22Rv1 (cell line): ENCODE data around the gene CHAD.
"Not testable (repeated sequence)": the region's sequence is repeated elsewhere in the genome, so short reads cannot be mapped to it uniquely, and the experiment has no call there.

ENCODE experiments used
- H3K27ac ChIP-seq: fragments of 450-650 bp; 2 replicates; pipeline ENCODE4 v1.5.1; 2017
- CTCF ChIP-seq: fragments of 450-650 bp; IDR thresholded peaks from 2 replicates; pipeline ENCODE4 v1.5.1; 2017; ENCODE audit warnings: mild to moderate bottlenecking
- ZFX ChIP-seq: fragments of 450-650 bp; IDR thresholded peaks from 2 replicates; pipeline ENCODE4 v1.6.1; 2017; ENCODE audit warnings: antibody characterized with exemption, borderline replicate concordance

The CHAD gene

GRCh38 chr17:50476545-50477315 lies 8.1 kb upstream of the CHAD start:
- no peak for TF ChIP-seq ZFX
- no peak for TF ChIP-seq CTCF

GRCh38 chr17:50475775-50476544 lies 7.3 kb upstream of the CHAD start:
- H3K27ac ChIP-seq: not testable (repeated sequence)

More at GRCh38 chr17:50476545-50477315, 8.1 kb upstream of the CHAD start:
- no peak overlapping the region for H3K27ac ChIP-seq

GRCh38 chr17:50475362-50475761 lies 6.7 kb upstream of the CHAD start:
- TF ChIP-seq CTCF: no peak
- TF ChIP-seq ZFX: no peak
- no peak overlapping the region for H3K27ac ChIP-seq

GRCh38 chr17:50474523-50474922 lies 5.8 kb upstream of the CHAD start:
- H3K27ac ChIP-seq: no peak overlapping the region

GRCh38 chr17:50473901-50474300 lies 5.2 kb upstream of the CHAD start:
- no peak overlapping the region for H3K27ac ChIP-seq
- TF ChIP-seq ZFX (no peak), CTCF (no peak)

More at GRCh38 chr17:50474523-50474922, 5.8 kb upstream of the CHAD start:
- TF ChIP-seq ZFX (no peak), CTCF (no peak)

DNA sequence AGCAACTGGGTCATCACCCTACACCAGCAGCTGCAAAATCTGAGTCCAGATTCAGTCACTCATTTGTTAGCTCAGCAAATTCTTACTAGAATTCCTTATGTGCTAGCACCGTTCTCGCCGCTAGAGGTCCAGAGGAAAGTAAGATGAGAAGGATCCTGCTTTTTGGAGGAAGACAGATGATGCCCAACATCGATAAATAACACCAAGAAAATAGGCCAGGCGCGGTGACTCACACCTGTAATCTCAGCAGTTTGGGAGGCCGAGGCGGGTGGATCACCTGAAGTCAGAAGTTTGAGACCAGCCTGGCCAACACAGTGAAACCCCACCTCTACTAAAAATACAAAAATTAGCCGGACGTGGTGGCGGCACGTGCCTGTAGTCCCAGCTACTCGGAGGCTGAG lies 4.1 kb upstream of the CHAD start:
- TF ChIP-seq CTCF: peak; percentile 72

GRCh38 chr17:50472286-50472685 lies 3.6 kb upstream of the CHAD start:
- TF ChIP-seq ZFX: no peak
- TF ChIP-seq CTCF: no peak
- no peak overlapping the region for H3K27ac ChIP-seq

More for the DNA sequence above, 4.1 kb upstream of the CHAD start:
- not testable (repeated sequence) for H3K27ac ChIP-seq
